Mucosa of stomach (tissue), 1 donor: ENCODE measurements around the gene NUDT22.

Experiments used
- H3K27me3 ChIP-seq: one replicate; pipeline ENCODE4 v1.7.0; 2013; ENCODE audit warnings: mild to moderate bottlenecking, low read length; ENCODE audit not compliant: control insufficient read depth, insufficient read depth
- H3K36me3 ChIP-seq: one replicate; pipeline ENCODE4 v1.7.0; 2013; ENCODE audit warnings: low read length; ENCODE audit not compliant: control insufficient read depth, insufficient read depth
- H3K4me1 ChIP-seq: one replicate; pipeline ENCODE4 v1.7.0; 2013; ENCODE audit warnings: mild to moderate bottlenecking, low read length; ENCODE audit not compliant: control insufficient read depth, insufficient read depth
- H3K4me3 ChIP-seq: one replicate; pipeline ENCODE4 v1.7.0; 2013; ENCODE audit warnings: low read length
- H3K9ac ChIP-seq: one replicate; pipeline ENCODE4 v1.7.0; 2013; ENCODE audit warnings: mild to moderate bottlenecking, low read length, moderate library complexity
- H3K9me3 ChIP-seq: one replicate; pipeline ENCODE4 v1.7.0; 2013; ENCODE audit warnings: mild to moderate bottlenecking, low read length, moderate library complexity; ENCODE audit not compliant: control insufficient read depth
- donor health status: Pancreatic carcinoma.

NUDT22 gene

DNA sequence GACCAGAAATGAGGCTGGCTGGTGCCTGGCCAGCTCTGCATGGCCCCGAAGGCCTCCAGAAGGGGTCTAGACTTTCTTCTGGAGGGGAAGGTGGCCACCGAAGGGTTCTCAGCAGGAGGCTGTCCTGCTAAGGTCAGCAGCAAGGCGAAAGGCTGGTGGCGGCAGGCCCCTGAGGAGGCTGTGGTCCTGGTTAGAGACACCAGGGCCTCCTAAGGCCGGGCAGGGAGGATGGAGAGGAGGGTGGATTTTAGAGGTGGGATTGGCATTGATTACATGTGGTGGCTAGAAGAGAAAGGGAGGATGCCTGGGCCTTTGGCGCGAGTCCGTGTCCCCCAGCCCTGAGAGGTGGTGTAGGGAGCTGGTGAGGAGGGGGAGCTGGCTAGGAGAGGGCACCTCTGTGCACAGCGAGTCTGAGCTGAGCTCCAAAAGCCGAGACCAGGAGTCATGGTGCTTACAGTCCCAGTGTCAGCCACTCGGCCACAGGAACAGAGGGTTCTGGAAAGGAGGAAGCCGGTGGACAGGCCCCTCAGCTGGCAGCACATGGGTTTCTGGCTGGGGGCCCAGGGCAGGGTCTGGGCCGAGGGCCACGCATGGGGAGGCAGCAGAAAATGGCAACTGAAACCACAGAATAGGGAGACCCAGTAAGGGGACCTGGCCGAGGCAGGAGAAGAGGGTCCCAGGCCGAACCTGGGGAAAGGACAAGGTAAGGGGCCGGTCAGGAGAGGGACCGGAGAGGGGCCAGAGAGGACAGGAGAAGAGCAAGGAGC lies 17.1 kb upstream of the NUDT22 start:
- Histone ChIP-seq H3K36me3 (peaks cover 5% of the 10 kb centered on the region), H3K9me3 (no peaks in the 10 kb centered on the region), H3K27me3 (no peaks in the 10 kb centered on the region), H3K4me1 (peaks cover 44% of the 10 kb centered on the region), H3K4me3 (no peak overlapping the region), H3K9ac (peak overlapping the region; percentile 84)

DNA sequence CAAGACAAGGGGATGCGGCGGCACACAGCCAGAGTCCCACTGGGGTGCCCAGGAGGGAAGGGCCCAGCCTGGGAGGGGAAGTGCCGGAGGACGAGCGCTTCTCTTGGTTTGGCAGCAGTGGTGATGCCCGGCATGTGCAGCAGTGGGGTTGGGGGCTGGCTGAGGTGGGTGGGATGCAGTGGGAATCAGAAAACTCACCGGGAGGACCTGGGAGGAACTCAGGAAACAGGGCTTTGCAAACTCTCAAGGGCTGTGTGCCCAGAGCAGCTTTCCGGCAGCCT lies 16.6 kb upstream of the NUDT22 start:
- no peak overlapping the region for H3K4me3 ChIP-seq
- H3K4me1 ChIP-seq = peaks cover 38% of the 10 kb centered on the region
- no peak overlapping the region for H3K9ac ChIP-seq
- H3K9me3 ChIP-seq = no peaks in the 10 kb centered on the region
- H3K36me3 ChIP-seq = no peaks in the 10 kb centered on the region
- no peaks in the 10 kb centered on the region for H3K27me3 ChIP-seq

GRCh38 chr11:64210301-64211020 lies 15.6 kb upstream of the NUDT22 start:
- Histone ChIP-seq H3K4me3 (no peak overlapping the region), H3K36me3 (no peaks in the 10 kb centered on the region), H3K4me1 (peaks cover 33% of the 10 kb centered on the region), H3K27me3 (no peaks in the 10 kb centered on the region), H3K9me3 (no peaks in the 10 kb centered on the region), H3K9ac (no peak overlapping the region)

GRCh38 chr11:64211181-64211872 lies 14.7 kb upstream of the NUDT22 start:
- no peak overlapping the region for H3K4me3 ChIP-seq
- H3K9ac ChIP-seq = no peak overlapping the region
- no peaks in the 10 kb centered on the region for H3K36me3 ChIP-seq
- no peaks in the 10 kb centered on the region for H3K27me3 ChIP-seq
- no peaks in the 10 kb centered on the region for H3K9me3 ChIP-seq
- peaks cover 24% of the 10 kb centered on the region for H3K4me1 ChIP-seq

- Histone ChIP-seq H3K4me1 (peaks cover 12% of the 10 kb centered on the region), H3K36me3 (no peaks in the 10 kb centered on the region), H3K9me3 (no peaks in the 10 kb centered on the region), H3K27me3 (no peaks in the 10 kb centered on the region), H3K9ac (no peak overlapping the region), H3K4me3 (no peak overlapping the region)
Observed at GRCh38 chr11:64216879-64217278, 9.2 kb upstream of the NUDT22 start.

DNA sequence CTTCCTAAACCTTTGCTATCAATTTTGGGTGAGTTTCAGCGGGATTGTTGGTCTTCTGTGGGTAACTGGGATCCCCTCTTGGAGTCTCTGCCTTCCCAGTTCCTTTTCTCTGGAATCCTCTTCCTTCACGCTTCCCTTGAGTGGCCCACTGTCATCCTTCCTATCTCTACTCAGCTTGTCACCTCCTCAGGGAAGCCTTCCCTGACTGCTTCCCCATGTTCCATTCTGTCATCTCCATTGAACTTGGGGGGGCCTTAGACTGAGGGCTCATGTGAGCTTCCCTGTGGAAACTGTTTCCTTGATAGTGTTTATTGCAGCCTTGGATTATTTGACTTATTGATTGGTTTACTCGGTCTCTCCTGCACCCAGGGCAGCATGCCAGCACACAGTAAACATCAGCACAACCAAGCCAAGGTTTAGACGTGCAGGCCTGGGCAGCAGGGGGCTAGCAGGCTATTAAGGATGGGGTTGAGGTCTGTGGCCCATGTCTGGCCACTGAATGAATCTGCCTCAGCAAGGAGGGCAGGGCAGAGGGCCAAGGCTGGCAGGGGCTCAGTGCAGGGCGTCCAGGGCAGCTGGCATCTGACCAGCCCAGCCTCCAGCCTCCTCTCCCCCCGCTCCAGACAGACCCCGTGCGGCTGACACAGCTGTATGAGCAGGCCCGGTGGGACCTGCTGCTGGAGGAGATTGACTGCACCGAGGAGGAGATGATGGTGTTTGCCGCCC lies 7.3 kb upstream of the NUDT22 start:
- Histone ChIP-seq H3K9me3 (no peaks in the 10 kb centered on the region), H3K27me3 (no peaks in the 10 kb centered on the region), H3K4me1 (peaks cover 25% of the 10 kb centered on the region), H3K9ac (no peak overlapping the region), H3K36me3 (no peaks in the 10 kb centered on the region), H3K4me3 (no peak overlapping the region)

DNA sequence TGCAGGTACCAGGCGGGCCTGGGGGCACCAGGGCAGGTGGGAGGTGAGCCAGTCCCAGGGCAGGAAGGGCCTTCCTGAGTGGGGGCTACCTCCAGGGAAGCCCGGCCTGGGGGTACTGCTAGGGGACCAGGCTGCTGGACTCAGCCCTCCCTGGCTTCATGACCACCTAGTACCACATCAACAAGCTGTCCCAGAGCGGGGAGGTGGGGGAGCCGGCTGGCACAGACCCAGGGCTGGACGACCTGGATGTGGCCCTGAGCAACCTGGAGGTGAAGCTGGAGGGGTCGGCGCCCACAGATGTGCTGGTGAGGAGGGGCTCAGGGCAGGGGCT lies 6.8 kb upstream of the NUDT22 start:
- Histone ChIP-seq H3K4me1 (peaks cover 31% of the 10 kb centered on the region), H3K4me3 (no peak overlapping the region), H3K36me3 (no peaks in the 10 kb centered on the region), H3K9me3 (no peaks in the 10 kb centered on the region), H3K9ac (no peak overlapping the region), H3K27me3 (no peaks in the 10 kb centered on the region)

GRCh38 chr11:64219755-64220154 lies 6.3 kb upstream of the NUDT22 start:
- Histone ChIP-seq H3K9ac (no peak overlapping the region), H3K36me3 (no peaks in the 10 kb centered on the region), H3K4me1 (peaks cover 35% of the 10 kb centered on the region), H3K9me3 (no peaks in the 10 kb centered on the region), H3K27me3 (no peaks in the 10 kb centered on the region), H3K4me3 (no peak overlapping the region)

GRCh38 chr11:64220271-64220670 lies 5.8 kb upstream of the NUDT22 start:
- Histone ChIP-seq H3K27me3 (no peaks in the 10 kb centered on the region), H3K9me3 (no peaks in the 10 kb centered on the region), H3K36me3 (no peaks in the 10 kb centered on the region), H3K4me3 (no peak overlapping the region), H3K4me1 (peaks cover 40% of the 10 kb centered on the region), H3K9ac (no peak overlapping the region)

- Histone ChIP-seq H3K4me3 (no peak overlapping the region), H3K27me3 (no peaks in the 10 kb centered on the region), H3K4me1 (peaks cover 43% of the 10 kb centered on the region), H3K36me3 (no peaks in the 10 kb centered on the region), H3K9me3 (no peaks in the 10 kb centered on the region), H3K9ac (no peak overlapping the region)
Observed at GRCh38 chr11:64220798-64221197, 5.3 kb upstream of the NUDT22 start.

- no peaks in the 10 kb centered on the region for H3K27me3 ChIP-seq
- peak overlapping the region; percentile 34 for H3K9ac ChIP-seq
- H3K9me3 ChIP-seq = no peaks in the 10 kb centered on the region
- peaks cover 56% of the 10 kb centered on the region for H3K4me1 ChIP-seq
- H3K4me3 ChIP-seq = no peak overlapping the region
- H3K36me3 ChIP-seq = no peaks in the 10 kb centered on the region
Observed at GRCh38 chr11:64222651-64223000, 3.4 kb upstream of the NUDT22 start.
